ENCODE results near the gene LRBA.

The LRBA gene

GRCh38 chr4:150302553-150302952 lies 712.5 kb downstream of the LRBA start:
- no peak for DNase-seq

- DNase-seq = no peak
These were observed 715.3 kb downstream of the LRBA start for GRCh38 chr4:150299816-150300215.

GRCh38 chr4:150297861-150298474 lies 717.1 kb downstream of the LRBA start:
- no peak for DNase-seq

DNA sequence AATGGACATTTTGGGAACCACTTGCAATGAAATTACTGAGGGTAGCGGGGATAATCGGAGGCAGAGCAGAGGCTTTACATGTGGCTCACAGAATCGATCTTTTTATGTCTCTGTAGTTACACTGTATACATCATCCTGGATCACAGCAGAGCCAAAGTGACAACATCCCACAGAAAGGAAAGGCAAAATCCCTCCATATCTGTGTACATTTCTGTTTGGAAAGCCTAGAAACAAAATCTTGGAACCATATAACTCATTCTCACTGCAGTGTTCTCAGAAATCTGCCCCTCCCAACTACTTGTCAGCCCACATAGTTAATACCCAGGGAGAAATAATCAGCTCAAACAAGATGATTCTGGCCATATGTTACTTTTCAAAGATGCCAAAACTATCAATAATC lies 725.2 kb downstream of the LRBA start:
- no peak for DNase-seq

DNA sequence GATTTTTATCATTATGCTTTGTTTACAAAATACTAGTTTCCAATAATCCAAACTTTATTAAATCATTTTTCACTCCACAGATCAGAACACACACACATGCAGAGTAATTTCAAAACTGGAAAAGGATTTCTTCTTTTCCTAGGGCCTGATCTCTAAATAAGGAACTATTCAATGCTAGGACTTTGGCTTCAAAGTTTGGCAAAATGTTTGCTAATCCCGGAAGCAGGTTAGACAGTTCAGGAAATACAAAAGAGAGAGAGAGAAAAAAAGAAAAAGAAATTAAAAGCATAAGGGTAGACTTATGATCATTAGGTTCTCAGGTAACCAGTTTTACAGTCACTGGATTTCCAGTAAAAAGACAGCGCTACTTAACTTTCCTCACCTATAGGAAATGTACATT lies 725.9 kb downstream of the LRBA start:
- no peak for DNase-seq

DNA sequence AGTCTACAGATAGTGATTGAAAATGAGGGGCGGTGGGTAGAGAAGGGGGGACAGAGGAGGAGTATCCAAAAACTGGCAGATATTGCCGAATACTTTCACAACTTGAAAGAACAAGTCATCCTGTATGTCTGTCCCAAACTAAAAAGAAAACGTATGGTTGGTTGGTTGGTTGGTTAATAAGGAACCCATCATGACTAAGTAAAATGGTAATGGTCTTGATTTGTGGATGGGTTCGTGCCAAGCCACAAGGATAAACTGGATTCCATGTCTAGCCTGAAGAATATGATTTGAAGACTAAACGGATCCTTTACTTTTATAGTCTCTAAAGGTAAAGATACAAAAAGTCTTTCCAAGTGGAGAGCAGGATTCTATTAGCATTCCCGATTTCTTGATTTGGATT lies 728.4 kb downstream of the LRBA start:
- no peak for DNase-seq

- no peak for DNase-seq
These were observed 731.4 kb downstream of the LRBA start for GRCh38 chr4:150283689-150284088.

DNA sequence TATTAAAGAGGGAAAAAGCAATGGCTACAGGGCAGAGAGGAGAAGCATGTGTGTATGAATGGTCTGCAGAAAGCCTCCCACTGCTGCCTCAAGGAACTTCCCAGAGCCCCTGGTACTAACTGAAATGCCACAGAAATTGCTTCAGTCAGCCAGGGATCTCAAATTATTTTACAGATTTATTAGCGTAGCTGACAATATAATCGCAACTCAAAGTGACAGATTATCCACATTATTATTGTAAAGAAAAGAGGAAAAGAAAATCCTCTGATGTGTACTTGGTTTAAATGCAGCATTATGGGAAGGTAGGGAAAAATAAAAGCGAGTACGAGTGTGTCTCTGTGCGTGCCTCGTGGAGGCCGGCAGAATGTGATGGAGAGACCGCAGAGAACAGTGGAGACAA lies 734.1 kb downstream of the LRBA start:
- DNase-seq = no peak

DNA sequence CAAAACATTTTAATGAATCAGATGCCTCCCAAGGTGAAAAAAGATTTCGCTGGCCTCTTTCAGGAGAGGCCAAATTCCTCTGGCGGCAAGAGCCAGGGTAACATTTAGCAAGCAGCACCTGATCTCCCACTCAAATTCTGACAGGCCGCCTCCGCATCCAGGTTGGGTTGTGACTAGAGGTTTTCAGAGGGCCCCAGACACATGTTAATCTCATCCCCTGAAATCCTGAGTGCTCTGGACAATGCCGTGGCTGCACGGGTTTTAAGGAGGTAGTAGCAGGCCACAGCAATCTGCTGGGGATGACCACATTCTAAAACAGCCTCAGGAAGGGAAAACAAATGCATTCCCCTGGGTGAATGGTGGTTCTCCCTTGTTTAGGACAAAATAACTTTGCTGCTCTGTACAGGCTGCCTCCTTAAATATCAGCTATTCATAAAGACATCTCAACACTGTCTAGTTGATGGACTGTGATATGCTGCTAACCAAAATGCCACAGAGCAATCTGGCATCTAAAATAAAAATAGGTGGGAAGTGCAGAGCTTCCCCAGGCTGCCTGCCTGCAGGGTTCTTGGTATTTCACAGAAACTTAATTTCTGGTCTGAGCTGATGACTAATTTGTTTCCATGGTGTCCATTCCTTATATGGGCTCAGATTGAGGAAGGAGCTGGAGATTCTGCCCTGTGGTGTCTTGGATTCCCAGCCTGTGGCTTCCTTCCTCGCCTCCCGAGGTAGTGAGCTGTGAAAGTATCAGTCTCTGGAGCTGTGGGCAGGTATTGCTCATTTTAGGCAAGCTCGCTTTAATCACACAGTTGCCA lies 734.8 kb downstream of the LRBA start:
- no peak for DNase-seq

GRCh38 chr4:150278206-150278605 lies 736.9 kb downstream of the LRBA start:
- DNase-seq = no peak

DNA sequence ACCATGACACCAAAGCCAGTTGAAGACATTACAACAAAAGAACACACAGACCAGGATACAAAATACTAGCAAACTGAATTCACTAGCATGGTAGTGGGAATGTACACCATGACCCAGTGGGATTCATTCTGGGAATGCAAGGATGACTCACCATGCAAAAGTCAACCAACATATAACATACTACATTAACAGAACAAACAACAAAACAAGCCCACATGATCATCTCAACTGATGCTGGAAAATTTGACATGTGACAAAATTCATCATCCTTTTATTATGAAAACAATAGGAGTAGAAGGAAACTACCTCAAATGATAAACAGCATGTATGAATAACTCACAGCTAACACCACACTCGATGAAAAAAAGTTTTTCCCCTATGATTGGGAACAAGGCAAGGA lies 746.6 kb downstream of the LRBA start:
- DNase-seq = no peak

DNA sequence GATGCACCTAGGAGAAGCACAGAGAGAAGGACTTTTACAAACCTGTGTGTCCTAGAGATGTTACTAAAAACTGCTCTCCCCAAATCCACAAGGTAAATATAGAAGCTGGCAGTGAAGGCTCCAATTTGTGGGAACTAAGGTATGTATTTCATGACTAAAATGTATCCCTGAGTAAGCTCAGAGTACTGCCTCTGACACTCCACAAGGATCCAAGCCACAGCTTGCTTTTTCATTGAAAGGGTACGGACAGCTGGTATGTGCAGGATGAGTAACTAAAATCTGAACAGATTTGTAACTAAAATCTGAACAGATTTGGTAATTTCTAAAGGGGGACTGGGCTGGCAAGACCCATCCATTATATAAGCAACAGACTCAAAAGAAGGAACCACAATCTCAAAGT lies 749.3 kb downstream of the LRBA start:
- DNase-seq = no peak

GRCh38 chr4:150264595-150265161 lies 750.4 kb downstream of the LRBA start:
- DNase-seq = no peak

DNA sequence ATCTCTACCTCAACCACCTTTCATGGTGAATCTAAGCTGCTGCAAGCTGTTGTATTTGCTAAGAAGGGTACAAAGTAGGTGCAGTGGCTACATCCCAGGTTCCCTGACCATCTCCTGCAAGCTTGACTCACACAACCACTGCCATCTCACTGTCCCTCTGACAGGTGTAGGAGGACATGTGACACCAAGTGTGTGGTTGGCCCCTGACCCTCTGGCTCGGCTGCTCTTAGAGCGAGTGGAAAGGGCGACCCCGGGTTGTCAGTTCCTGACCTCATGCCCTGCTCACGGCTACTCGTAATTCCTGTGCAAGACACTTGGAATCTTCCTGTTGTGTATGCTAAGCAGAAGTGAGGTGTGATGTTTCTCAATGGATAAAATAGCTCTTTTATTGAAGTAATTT lies 752.5 kb downstream of the LRBA start:
- DNase-seq = no peak

- DNase-seq = no peak
These were observed 753.5 kb downstream of the LRBA start for GRCh38 chr4:150261571-150261970.

GRCh38 chr4:150259861-150260567 lies 755.1 kb downstream of the LRBA start:
- DNase-seq = no peak

DNA sequence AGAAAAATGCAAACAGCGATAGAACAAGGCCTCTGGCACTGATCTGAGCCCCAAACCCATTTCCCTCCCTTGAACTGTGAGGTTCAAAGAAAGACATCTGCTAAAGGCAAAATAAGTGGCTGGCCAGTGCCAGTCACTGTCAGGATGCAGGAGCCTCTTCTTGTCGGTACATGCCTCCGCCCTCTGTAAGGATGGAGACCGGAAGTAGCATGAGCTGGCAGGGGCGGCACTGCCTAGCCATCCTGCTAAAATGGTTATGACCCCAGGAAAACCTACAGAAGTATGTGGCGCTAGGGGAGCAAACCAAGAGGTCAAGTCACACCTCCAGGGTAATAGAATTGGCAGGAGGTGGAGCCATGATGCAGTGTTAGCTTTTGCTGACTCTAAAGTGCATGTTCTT lies 756.5 kb downstream of the LRBA start:
- DNase-seq = no peak

DNA sequence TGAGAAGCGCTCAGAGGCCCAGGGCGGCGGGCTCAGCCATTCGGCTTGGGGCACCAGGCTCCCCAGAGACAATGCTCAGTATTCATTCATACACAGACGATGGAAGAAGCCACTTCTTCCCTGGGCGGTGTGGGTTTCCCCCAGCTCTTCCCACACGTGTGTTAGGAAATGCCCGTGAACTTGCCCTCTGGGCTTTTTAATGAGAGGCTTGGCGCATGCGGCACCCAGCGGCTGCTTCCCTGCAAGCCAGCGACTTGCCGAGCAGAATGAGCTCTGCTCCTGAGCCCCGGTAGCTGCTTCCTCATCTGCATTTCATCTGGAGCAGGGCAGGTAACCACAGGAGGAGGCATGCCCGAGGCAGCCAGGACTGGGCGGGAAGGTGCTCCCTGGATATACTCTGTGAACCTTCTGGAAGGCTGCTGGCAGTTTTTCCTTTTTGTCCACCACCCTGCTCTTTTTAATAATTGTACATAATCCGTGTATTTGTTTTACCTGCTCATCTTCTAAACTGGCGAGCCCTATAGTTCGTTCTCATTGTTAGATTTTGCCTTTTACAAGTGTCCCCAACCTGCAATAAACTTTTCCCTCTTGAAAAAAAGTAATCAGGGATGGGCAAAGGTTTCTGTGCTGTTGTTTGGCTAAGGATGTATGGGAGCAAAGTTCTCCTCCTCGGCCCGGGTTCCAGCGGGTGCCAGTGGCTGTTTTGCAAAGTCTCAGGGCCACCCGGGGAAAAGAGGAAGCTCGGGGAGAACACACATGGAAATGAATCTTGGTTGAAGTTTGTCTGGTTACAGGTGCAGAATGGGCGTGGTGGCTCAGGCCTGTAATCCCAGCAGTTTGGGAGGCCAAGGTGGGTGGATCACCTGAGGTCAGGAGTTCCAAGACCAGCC lies 758.0 kb downstream of the LRBA start:
- no peak for DNase-seq

- DNase-seq = no peak
These were observed 758.9 kb downstream of the LRBA start for GRCh38 chr4:150256225-150256620.

- no peak for DNase-seq
These were observed 759.4 kb downstream of the LRBA start for GRCh38 chr4:150255610-150256224.

DNA sequence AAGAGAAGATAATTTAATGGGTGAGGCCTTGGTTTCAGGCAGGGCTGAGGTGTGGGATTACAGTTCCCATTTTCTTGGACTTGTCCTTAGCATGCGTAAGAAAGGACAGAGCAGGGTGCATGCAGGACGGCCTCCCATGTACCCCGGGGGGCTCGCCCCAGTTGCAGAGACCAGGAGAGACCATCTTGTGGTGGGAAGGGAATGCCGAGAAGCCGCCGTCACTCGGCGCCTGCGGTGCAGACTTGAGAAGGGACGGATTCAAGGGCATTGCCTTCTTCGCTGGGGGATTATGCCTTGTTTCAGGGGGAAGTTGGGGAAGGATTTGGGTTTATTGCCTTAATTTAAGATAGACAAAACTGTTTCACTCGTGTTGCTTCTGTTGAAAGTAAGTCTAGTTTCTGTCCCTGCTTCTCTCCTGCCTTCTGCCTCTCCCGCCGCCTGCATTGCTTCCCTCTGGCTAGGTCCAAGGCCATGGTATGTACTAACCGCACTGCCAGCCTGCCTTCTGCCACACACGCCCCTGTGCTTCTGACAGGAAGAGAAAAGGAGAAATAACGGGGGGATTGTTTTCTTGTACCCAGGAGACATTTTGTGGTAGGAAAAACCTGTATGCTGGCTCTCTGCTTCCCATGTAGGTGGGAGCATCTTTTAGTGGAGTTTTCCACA lies 761.0 kb downstream of the LRBA start:
- no peak for DNase-seq

- DNase-seq = no peak
These were observed 761.7 kb downstream of the LRBA start for GRCh38 chr4:150253416-150253815.
